Peyer's patch (tissue), 4 donors: ENCODE data around the gene BIRC2.

Source experiments
- POLR2A ChIP-seq, 2 donors: fragments of 450-650 bp; IDR thresholded peaks; one replicate each; pipeline ENCODE4 v1.5.1; 2017; ENCODE audit warnings: antibody characterized with exemption in 2 of 2, mild to moderate bottlenecking in 2 of 2, moderate library complexity in 2 of 2
- TF ChIP-seq, protein P1 (sequence below), 6 experiments: fragments of 450-650 bp in 4 of 6; fragments of 200-600 bp in 2 of 6; sonication (generic) in 1 of 6; IDR thresholded peaks; one replicate each; pipeline ENCODE4 v1.5.1; 2017 to 2019; ENCODE audit warnings: antibody characterized with exemption in 6 of 6, mild to moderate bottlenecking in 3 of 6, moderate library complexity in 1 of 6

DNA sequence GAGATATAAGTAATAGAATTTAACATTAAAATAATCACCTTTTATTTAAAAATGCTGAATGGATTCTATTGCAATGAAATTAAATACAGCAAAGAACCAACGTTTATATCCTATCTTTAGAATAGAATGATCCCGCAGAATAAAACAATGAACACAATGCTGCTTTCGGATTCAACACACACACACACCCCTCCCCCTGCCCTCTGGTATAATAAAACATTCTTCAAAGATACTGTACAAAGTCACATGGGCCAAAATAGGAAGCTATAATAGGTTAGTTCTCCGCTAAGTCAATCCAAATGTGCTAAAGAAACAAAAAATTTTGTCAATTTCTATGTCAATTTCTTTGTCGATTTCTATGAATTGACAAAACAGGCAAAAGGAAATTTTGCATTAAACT, 58.5 kb downstream of the BIRC2 start:
- TF ChIP-seq, protein P1, sequence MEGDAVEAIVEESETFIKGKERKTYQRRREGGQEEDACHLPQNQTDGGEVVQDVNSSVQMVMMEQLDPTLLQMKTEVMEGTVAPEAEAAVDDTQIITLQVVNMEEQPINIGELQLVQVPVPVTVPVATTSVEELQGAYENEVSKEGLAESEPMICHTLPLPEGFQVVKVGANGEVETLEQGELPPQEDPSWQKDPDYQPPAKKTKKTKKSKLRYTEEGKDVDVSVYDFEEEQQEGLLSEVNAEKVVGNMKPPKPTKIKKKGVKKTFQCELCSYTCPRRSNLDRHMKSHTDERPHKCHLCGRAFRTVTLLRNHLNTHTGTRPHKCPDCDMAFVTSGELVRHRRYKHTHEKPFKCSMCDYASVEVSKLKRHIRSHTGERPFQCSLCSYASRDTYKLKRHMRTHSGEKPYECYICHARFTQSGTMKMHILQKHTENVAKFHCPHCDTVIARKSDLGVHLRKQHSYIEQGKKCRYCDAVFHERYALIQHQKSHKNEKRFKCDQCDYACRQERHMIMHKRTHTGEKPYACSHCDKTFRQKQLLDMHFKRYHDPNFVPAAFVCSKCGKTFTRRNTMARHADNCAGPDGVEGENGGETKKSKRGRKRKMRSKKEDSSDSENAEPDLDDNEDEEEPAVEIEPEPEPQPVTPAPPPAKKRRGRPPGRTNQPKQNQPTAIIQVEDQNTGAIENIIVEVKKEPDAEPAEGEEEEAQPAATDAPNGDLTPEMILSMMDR (IDR thresholded peaks at IDR 0.05): no peak
- TF ChIP-seq POLR2A (IDR thresholded peaks at IDR 0.05): no peak
